MCF 10A (cell line): ENCODE data around the gene WNT10A. TPM values are rescaled to one million over a fixed set of nuclear protein-coding genes. Genes with fewer than 3 reads are reported as not detected.
A peak's percentile ranks its signal among the peaks of the same experiment; 100 is the strongest.

Experiments
- Bru-seq: library from RNA; stranded (reverse); fragments of 400-500 nt; gene quantifications from one replicate; lab custom pipeline; 2021; lab: Mats Ljungman, UMichigan
- BruChase-seq, 2 experiments: library from RNA; stranded (reverse); fragments of 400-500 nt; gene quantifications; one replicate each; lab custom pipeline; 2021; lab: Mats Ljungman, UMichigan
- BruUV-seq: library from RNA; stranded (reverse); fragments of 400-500 nt; replicated peaks from 2 replicates; lab custom pipeline; 2021; lab: Mats Ljungman, UMichigan
- CTCF ChIA-PET: fragments of 300-600 bp; sonication (Branson Sonifier 250); formaldehyde crosslinking; extraction: SDS; loops from one replicate; lab custom pipeline; 2021; ENCODE audit warnings: antibody characterized with exemption, inconsistent platforms; lab: Yijun Ruan, JAX
- POLR2A ChIA-PET: fragments of 300-600, 350-650 bp; sonication (Branson Sonifier 250); formaldehyde crosslinking; extraction: SDS; loops from one replicate; lab custom pipeline; 2020; ENCODE audit warnings: antibody characterized with exemption, inconsistent platforms; lab: Yijun Ruan, JAX
- DNase-seq: peaks from one replicate; pipeline ENCODE4 v3.0.0-alpha.2; 2018; ENCODE audit not compliant: unreplicated experiment
- H3K27ac Mint-ChIP-seq: one replicate; pipeline ENCODE4 v1.8.0; 2022; ENCODE audit warnings: mild to moderate bottlenecking, low read depth, mixed read lengths; ENCODE audit not compliant: unreplicated experiment
- H3K27me3 Mint-ChIP-seq: one replicate; pipeline ENCODE4 v1.8.0; 2022; ENCODE audit warnings: mixed read lengths; ENCODE audit not compliant: insufficient read depth, unreplicated experiment
- H3K36me3 Mint-ChIP-seq: one replicate; pipeline ENCODE4 v1.8.0; 2022; ENCODE audit warnings: mild to moderate bottlenecking, moderate library complexity, mixed read lengths; ENCODE audit not compliant: insufficient read depth, unreplicated experiment
- H3K4me1 Mint-ChIP-seq: one replicate; pipeline ENCODE4 v1.8.0; 2022; ENCODE audit warnings: mixed read lengths; ENCODE audit not compliant: insufficient read depth, unreplicated experiment
- H3K4me3 Mint-ChIP-seq: one replicate; pipeline ENCODE4 v1.8.0; 2022; ENCODE audit warnings: mild to moderate bottlenecking, moderate library complexity, mixed read lengths; ENCODE audit not compliant: unreplicated experiment
- H3K9me3 Mint-ChIP-seq: one replicate; pipeline ENCODE4 v1.8.0; 2022; ENCODE audit warnings: mixed read lengths; ENCODE audit not compliant: unreplicated experiment
- CTCF ChIP-seq: fragments of 200-600 bp; IDR thresholded peaks from one replicate; pipeline ENCODE4 v1.8.0; 2022; ENCODE audit warnings: antibody characterized with exemption, mild to moderate bottlenecking; ENCODE audit not compliant: unreplicated experiment
- intact Hi-C: fragments of 100-400 bp; cut with micrococcal nuclease; formaldehyde crosslinking; loops from 2 replicates; pipeline ENCODE4 v1.14.1; 2022
- long read RNA-seq: library from polyadenylated mRNA; stranded (forward); transcript quantifications from one replicate; pipeline ENCODE4 v2.0.0, GENCODE V29; 2022
- total RNA-seq: library from RNA; stranded (reverse); gene quantifications from 2 replicates; pipeline ENCODE4 v1.2.3, GENCODE V29; 2022

Gene WNT10A
- 0.44 TPM in 1 of 2 replicates, not detected in the other for total RNA-seq
- percentile 9 among the genes with signal in this experiment for Bru-seq, nascent RNA
- BruChase-seq, experiment 1, labeled RNA remaining after a 6-hour chase: percentile 12 among the genes with signal in this experiment
- BruChase-seq, experiment 2, labeled RNA remaining after a 2-hour chase: percentile 14 among the genes with signal in this experiment
- long read RNA-seq: 0 reads

GRCh38 chr2:218880102-218880858, at the start of gene WNT10A:
Gene WNT10A, plus strand, starts transcription at chr2:218880852. Its CDS starts 144 bp downstream, at chr2:218880996.
- Mint-ChIP-seq H3K27me3 (no peaks in the 10 kb centered on the region), H3K4me1 (peaks cover 21% of the 10 kb centered on the region), H3K27ac (no peak within 1 kb of the TSS), H3K9me3 (no peaks in the 10 kb centered on the region), H3K4me3 (no peak within 1 kb of the TSS), H3K36me3 (no peaks in the 10 kb centered on the region)
- intact Hi-C loops: no loop called here
- CTCF ChIA-PET: interaction anchor here (0.6 to 15.2 kb wide), 5 partner anchors 10 to 432 kb away, joined by 3 to 839 read pairs (median 4); no protein-coding TSS in a partner anchor
- no TSS peak for BruUV-seq
- POLR2A ChIA-PET: interaction anchor here (0.5 to 14.5 kb wide), 2 partner anchors 8 to 15 kb away, joined by 3 to 237 read pairs; no protein-coding TSS in a partner anchor
- no peak for TF ChIP-seq CTCF
- DNase-seq: no peak

GRCh38 chr2:218831378-218831990, 49.2 kb upstream of the WNT10A start, which contains the start of gene PRKAG3:
Gene PRKAG3, minus strand, starts transcription at chr2:218831803.
- ChIA-PET CTCF (interaction anchor here (2.1 kb wide), 1 partner anchor 16 kb away, joined by 9 read pairs; no protein-coding TSS in a partner anchor), POLR2A (interaction anchor here (1.1 kb wide), 1 partner anchor 25 kb away, joined by 3 read pairs; no protein-coding TSS in a partner anchor)
- intact Hi-C loops: no loop called here
- no peak for DNase-seq
- Mint-ChIP-seq H3K4me1 (peaks cover 15% of the 10 kb centered on the region), H3K36me3 (no peaks in the 10 kb centered on the region), H3K27ac (no peak within 1 kb of the TSS), H3K27me3 (peaks cover 19% of the 10 kb centered on the region), H3K9me3 (no peaks in the 10 kb centered on the region), H3K4me3 (no peak within 1 kb of the TSS)
- TF ChIP-seq CTCF: no peak
- BruUV-seq: no TSS peak

GRCh38 chr2:218832081-218832480, 48.6 kb upstream of the WNT10A start:
- CTCF ChIA-PET: interaction anchor here (0.6 to 2.1 kb wide), 2 partner anchors 16 to 23 kb away, joined by 3 to 9 read pairs; no protein-coding TSS in a partner anchor
- no peaks in the 10 kb centered on the region for H3K36me3 Mint-ChIP-seq

More at GRCh38 chr2:218832081-218832480, 48.6 kb upstream of the WNT10A start:
- no peaks in the 10 kb centered on the region for H3K9me3 Mint-ChIP-seq
- no peak for TF ChIP-seq CTCF
- no peak for DNase-seq
- intact Hi-C loops: no loop called here
- BruUV-seq: no TSS peak
- peaks cover 15% of the 10 kb centered on the region for H3K4me1 Mint-ChIP-seq
- POLR2A ChIA-PET: interaction anchor here (1.1 kb wide), 1 partner anchor 25 kb away, joined by 3 read pairs; no protein-coding TSS in a partner anchor
- H3K27me3 Mint-ChIP-seq: peaks cover 13% of the 10 kb centered on the region
- H3K27ac Mint-ChIP-seq: no peak overlapping the region
- H3K4me3 Mint-ChIP-seq: no peak overlapping the region
